H1 (cell line): Measurements from ENCODE around the gene NCK2. TPM values are rescaled to one million over a fixed set of nuclear protein-coding genes. Genes with fewer than 3 reads are reported as not detected.

Experiments used
- JUND ChIP-seq: IDR thresholded peaks from 2 replicates; pipeline ENCODE4 v1.6.1; 2011; ENCODE audit warnings: mild to moderate bottlenecking, improper control_type of control experiment, low read length
- polyA plus RNA-seq, 7 experiments: library from polyadenylated mRNA; depleted of rRNA in 3 of 7; stranded (reverse) in 5 of 7; unstranded in 2 of 7; fragments of >200 nt in 5 of 7; fragments of 200-250 nt in 2 of 7; gene quantifications; 1 replicate in 5 of 7; 2 replicates in 1 of 7; 4 replicates in 1 of 7; pipeline versions ENCODE4 v1.2.1 to v1.2.3, GENCODE V29; 2011 to 2013; ENCODE audit warnings: missing spikeins in 2 of 7, mixed read lengths in 2 of 7
- total RNA-seq: library from RNA; stranded (reverse); fragmentation: NEBNext Ultra II Directional; extraction: Animal tissue kit (Norgen Biotek cat#: 25700); gene quantifications from 2 replicates; pipeline ENCODE4 v1.2.1, GENCODE V29; 2021

The NCK2 gene
- total and polyA plus RNA-seq, 2 of the 8 experiments (the other 6 are each of a cell fraction or from before 2014, with no cell fraction given), result 30.3 to 65.7 TPM

GRCh38 chr2:105746177-105747080 lies 1.7 kb downstream of the NCK2 start (continued):
- TF ChIP-seq JUND, result no peak
- TF ChIP-seq, all 59 proteins: peak for 0
